ENCODE data around the gene PCYT1A.
"Not testable (repeated sequence)": the region's sequence is repeated elsewhere in the genome, so short reads cannot be mapped to it uniquely, and the experiment has no call there.

Gene PCYT1A

DNA sequence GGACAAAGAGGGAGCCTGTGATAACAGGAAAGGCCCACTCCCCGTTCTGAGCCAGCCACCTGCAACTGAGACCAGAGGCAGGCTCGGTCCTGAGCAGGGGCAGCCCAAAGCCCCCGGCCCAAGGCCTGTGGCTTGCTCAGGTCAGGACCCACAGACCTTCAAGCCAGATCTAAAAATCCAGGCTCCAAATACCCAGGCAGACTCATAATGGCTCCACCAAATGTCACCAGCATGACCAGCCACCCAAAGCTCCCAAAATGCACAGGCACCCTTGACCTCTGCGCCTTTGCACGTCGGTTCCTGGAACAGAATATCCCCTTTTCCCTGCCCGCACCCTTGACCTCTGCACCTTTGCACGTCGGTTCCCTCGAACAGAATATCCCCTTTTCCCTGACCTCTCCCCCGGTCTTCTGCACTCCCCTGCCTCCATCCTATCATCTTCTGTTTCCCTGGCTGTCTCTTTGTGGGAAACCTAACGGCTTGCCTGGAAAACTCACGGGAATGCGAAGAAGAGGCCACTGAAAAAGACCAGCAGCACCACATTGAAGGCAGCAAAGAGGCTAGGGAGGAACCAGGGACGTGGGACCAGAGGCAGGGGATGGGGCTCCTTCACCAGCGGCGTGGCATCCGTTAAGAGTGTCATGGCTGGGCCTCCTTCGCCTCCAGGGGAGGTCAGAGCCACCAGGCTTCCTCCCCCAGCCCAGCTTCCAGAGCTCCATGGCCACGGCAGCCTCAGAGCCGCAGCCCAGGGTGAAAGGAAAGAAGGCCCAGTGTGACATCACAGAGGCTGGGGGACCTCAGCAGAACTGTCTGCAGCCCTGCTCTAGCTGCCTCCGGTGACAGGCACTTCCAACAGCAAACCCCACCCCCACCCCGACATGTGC is 76.6 kb downstream of the PCYT1A start, which contains the start of gene ZDHHC19:
TSS of gene ZDHHC19 (minus strand) at position 728 of the 884 bp plus-strand sequence. CDS start at position 643, 85 bp downstream.
- no peak for DNase-seq

- DNase-seq, result not testable (repeated sequence)
Observed at GRCh38 chr3:196209944-196210672, 77.4 kb downstream of the PCYT1A start.

- no peak for DNase-seq
Observed at GRCh38 chr3:196208942-196209695, 78.4 kb downstream of the PCYT1A start.

- DNase-seq, result no peak
Observed at GRCh38 chr3:196207833-196208607, 79.5 kb downstream of the PCYT1A start.

- no peak for DNase-seq
Observed at GRCh38 chr3:196207159-196207832, 80.2 kb downstream of the PCYT1A start.

DNA sequence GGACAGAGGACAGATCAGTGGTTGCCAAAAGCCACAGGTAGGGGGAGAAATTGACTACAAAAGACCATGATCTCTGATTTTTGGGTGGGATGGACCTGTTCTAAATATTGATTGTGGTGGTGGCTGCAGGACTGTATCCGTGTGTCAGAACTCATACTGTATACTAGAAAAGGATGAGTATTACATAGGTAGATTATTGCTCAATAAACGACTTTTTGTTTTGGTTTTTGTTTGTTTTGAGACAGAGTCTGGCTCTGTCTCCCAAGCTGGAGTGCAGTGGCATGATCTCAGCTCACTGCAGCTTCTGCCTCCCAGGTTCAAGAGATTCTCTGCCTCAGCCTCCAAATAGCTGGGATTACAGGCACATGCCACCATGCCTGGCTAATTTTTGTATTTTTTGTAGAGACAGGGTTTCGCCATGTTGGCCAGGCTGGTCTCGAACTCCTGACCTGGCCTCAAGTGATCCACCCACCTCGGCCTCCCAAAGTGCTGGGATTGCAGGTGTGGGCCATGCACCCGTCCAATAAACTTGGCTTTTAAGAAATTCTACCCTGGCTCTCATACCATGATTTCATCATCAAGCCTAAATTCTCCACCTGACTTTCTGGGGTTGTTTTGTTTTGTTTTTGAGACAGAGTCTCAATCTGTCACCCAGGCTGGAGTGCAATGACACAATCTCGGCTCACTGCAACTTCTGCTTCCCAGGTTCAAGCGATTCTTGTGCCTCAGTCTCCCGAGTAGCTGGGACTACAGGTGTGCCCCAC is 81.9 kb downstream of the PCYT1A start:
- not testable (repeated sequence) for DNase-seq

- no peak for DNase-seq
Observed at GRCh38 chr3:196203846-196204245, 83.7 kb downstream of the PCYT1A start.

GRCh38 chr3:196202516-196202970 is 85.0 kb downstream of the PCYT1A start:
- no peak for DNase-seq

GRCh38 chr3:196198771-196199753 is 88.5 kb downstream of the PCYT1A start:
- no peak for DNase-seq

DNA sequence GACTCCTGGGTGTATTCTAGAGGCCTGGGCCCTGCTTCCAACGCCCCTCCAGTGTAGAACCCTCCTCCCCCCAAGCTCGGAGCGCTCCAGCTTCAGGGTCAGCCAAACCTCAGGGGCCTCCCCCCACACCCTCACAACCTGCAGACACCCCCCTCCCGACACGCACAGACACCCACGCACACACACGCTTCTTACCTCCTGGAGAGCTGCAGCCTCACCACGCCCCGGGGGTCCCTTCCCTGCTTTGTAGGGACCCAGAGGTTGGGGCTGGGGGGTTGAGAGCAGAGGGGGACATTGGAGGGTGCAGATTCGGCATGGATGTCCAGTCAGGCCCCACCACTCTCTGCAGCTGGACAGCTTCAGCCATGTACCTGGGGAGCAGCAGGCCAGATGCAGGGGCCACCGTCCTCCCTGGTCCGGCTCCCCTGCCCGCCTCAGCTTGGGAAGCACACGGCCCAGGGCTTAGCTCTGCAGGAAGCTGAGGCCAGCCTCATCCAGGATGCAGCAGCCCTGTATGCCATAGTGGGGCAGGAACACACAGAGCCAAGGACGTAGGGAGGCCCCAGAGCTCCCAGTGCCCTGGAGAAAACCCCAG is 89.3 kb downstream of the PCYT1A start:
- DNase-seq, result no peak

- DNase-seq, result no peak
Observed at GRCh38 chr3:196197524-196197923, 90.0 kb downstream of the PCYT1A start.

- no peak for DNase-seq
Observed at GRCh38 chr3:196195664-196196265, 91.8 kb downstream of the PCYT1A start.

DNA sequence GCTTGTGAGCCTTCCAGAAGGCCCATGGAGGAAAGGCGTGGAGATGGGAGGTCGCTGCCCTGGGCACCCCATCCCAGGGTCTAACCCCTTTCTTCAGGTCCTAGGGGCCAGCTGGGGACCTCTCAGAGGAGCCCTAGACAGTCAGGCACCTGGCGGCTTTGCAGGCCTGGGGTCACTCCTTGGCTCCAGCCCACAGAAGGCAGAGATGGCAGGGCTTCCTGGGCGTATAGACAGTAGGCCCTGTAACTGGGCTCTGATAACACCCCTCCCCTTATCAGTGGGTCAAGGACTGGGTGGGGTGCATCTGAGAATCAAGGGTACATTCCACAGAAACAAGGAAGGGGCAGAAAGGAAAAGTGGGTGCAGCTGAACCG is 93.0 kb downstream of the PCYT1A start:
- DNase-seq, result no peak

DNA sequence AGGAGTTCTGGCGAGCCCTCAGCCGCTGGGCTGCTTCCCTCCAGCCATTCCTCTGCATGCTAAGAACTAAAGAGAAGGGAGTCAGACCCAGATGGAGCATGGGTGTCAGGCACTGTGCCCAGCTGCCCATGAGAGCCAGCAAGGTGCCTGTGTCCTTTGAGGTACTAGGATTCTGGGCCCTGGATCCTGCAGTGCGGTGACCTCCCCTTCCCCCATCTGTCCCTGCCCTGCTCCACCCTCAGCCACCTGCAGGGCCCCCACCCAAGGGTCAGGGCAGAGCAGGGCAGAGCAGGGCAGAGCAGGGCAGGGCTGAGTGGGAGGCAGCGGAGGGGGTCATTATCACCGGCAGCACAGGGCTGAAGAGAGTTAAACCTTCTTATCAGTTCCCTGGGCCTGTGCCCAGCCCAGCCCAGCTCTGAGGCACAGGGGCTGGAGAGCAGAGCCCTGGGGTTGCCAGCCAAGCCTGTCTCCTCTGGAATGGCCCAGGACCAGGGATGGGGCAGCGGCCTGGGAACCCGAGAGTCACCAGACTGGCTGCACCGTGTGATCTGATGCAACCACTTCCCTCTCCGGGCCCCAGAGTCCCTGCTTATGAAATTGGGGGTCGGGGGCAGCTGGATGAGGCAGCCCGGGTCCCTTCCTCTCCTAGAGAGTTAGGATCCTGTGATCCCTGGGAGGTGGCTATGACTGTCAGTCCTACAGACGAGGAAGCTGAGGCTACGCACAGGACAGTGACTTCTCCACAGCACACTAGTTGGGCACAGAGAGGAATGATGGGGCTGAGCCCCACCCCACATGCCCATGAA is 93.6 kb downstream of the PCYT1A start:
- DNase-seq, result no peak

DNA sequence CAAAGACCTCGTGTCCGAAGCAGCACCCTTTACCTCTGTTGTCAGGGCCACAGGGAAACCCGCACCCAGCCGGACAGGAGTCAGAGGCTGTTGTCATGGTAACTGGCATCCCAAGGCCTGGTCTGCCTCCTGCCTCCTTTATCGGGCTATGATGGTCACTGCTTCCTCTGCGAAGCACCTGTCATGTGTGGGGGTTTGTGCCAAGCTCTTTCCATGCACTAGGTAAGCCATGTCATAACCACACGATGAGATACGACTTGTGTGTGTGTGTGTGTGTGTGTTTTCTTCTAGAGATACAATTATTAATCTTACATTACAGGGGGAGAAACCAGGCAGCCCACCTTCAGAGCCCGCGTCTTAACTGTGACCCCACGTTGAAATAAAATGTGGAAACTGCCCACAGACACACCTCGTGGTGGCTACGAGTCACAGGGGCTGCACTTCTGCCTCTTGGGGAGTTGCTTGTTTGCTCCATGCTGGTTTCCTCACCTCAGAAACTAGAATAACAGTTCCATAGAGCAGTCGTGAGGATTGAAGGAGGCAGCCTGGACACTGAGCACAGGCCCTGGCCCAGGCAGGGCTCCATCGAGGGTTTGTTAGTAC is 94.3 kb downstream of the PCYT1A start:
- DNase-seq, result no peak

DNA sequence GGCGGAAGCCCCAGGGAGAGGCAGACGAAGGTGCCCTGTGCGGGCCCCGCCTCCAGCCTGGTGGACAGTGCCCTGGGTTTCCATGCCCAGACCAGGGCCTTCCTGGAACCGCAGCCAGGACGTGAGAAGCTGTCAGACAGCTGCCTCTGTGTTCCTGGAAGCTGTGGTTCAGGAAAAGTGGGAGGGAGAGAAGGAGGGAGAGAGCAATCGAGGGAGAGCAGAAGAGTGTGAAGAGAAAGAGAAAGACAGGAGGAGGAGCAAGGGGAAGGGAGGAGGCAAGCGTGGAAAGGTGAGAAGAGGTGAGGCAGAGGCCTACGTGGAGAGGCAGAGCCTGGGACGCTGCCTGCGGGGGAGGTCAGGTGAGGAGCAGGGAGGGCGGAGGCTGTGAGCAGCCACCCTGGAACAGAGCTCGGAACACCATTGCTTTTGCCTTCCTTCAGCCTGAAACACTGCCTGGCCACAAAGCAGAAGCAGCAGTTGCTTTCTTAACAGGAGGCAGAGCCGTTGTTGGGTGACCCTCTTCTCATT is 94.9 kb downstream of the PCYT1A start:
- no peak for DNase-seq

DNA sequence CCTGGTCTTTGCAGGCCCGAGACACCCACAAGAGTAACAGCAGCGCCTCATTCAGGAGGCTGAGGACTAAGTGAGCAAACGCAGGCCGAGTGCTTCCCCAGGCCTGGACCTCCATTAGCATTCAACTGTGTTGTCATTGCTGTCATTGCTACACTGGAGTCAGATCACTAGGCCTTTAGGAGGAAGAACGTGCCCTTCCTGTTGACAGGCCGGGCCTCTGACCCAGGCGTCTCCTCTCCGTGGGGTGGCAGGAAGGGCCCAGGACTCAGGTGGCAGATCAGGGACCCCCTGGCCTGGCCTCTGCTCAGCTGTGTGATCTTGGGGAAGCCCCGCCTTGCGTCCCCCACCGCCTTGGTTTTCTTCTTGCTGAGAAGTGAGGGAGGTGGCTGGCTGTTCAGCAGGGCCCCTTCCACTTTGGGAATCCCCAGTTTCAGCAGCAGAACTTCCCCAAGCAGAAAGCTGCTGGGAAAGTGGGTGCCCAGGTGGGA is 95.4 kb downstream of the PCYT1A start:
- DNase-seq, result no peak

Data from DMS79 (cell line).